ENCODE results near the gene CAMTA1.

CAMTA1 gene

DNA sequence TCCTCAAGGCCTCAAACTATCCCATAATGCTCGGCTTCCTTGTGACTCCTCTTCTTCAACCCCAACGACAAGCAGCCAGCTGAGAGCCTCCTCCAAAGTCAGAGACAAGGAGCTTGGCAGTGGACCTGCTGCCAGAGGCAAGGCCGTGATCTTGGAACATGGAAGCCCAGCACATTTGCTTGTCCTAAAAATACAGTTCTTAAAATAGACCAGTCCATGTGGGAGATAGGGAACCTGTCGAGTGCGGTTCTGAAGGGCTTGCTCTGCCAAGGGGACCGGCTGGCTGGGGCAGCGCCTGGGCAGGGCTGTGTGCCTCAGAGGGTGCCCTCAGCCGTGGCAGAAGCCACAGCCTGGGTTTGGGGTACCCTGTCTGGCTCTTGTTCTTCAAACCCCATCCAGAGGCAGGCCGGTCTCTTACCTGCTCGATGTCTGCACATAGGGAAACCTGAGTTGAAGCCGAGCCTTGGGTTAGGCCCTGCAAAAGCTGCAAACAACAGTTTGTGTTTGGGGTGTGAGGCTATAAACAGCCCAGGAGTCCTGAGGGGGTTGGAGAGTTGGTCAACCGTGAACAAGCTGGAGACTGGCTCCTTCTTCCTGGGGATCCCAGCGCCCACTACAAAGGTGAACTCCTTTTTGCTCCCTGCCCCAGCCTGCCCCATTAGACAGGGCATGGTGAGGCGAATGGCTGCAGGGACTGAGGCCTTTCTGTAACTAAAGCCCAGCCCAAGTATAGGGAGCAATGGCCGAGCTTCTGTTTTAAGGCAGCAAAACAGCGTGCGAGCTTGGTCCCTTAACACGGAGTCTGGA lies 228.8 kb downstream of the CAMTA1 start:
- DNase-seq, result no peak

DNA sequence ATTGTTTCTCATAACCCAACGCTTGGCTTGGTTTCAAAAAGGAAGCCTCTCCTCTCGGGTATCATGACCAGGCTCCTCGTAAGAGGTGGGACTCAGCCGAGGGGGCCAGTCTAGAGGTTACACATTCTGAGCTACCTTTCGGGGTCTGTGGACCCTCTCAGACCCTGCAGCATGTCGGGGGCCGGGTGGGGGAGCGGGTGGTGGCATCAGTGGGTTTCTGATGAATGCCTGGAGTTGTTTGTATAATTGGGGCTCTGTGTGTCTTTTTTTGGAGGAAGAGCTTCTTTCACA lies 229.3 kb downstream of the CAMTA1 start:
- DNase-seq, result no peak

DNA sequence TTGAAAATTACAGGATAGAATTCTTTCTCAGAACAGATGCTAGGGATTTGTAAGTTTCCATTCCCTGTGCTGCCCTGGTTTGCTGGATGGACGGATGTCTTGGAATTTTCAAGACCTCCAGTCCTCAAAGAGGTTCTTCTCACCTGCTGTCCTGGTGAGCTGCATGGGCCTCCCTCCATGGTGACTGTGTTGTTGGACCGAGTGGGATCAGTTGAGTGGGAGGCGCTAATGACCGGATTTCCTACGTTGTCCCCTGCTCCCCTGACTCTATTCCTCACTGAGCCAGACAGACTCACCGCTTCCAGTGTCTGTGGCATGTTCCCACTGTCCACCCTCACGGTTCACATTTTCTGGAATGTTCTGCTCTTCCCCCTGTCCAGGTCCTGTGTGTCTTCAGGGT lies 229.8 kb downstream of the CAMTA1 start:
- no peak for DNase-seq

DNA sequence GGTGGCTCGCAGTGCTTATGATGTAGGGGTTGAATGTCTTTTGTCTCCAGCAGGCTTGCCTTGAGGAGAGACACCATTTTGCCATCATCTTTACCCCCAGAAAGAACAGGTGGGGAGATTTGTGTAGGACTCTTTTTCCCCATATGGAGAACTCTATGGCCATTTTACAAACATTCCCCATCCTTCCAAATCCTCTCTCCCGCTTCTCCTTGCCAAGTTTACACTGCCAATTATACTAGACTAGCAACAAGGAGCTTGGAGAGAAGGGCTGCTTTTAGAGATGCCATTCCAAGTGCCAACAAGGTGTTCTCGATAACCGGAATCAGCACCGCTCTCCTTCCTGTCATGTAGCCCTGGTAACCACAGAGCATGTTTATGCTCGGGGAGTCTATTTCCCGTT lies 233.1 kb downstream of the CAMTA1 start:
- no peak for DNase-seq

DNA sequence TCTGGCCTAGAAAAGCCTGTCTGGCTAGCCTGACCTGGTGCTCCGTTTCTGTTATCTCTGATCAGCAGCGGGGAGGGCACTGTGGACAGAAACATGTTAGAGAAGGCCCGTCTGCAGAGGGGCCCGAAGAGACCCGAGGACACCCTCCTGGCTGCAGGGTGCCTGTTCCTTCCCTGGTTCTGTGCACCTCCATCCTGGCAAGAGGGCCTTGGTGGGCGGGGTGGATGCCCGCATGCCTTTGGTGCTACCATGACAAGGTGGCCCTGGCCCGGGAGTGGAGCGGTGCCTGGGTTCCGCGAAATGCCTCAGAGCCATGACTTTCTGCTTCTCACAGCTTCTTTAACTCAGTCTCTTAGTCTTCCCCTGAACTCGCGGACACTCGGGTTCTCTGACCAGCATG lies 233.6 kb downstream of the CAMTA1 start:
- DNase-seq, result no peak

DNA sequence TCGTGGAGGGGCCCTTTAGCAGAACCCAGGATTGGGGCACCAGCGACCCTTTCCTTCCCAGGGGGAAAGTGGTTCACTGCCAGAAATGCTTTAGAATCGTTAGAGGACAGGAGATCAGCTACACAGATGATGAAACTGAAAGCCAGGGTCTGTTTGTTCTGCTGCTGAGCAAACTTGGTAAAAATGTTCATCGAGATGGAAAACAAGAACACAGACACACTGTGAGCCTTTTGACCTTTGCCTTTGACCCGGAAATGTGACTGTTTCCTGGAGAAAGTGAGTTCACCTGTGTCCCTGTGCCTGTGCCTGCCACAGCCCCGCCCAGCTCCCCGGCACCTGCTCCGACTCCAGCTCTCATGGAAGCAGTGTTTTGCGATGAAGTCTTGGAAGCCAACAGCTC lies 234.3 kb downstream of the CAMTA1 start:
- DNase-seq, result no peak

DNA sequence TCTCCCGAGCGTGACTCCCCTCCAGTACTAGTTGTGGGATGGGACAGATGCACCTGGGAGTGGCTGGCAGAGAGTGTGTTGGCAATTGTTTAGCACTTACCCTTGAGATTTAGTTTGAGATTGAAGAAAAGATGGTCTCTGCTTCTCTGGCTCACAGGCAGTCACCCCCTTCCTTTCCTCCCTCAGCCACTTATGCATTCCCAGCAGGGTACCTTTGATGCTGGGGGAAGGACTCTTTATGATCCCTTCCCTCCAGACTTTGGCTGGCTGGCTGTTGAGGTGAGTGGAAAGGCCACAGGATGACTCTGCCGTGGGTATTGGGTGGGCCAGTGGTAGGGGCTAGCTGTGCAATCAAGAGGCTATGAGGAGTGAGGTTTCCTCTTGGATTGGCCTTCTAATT lies 236.8 kb downstream of the CAMTA1 start:
- DNase-seq, result no peak

DNA sequence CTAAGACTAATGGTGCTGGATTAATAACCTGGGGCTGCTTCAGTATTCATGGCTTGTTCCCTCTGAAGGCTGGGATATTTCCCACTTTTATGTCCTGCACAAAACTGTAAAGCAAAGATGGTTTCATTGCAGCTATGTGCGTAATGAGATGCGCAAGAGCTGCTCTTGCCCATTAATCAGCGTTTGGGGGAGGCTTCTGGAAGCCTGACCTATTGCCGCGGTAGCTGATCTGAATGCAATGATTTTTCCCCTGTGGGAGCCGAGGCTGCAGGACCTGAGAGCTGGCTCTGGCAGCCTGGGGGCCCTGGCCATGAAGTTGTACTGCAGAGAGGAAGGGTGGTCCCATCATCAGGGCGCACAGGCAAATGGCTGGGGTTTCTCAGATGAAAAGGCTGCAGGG lies 239.8 kb downstream of the CAMTA1 start:
- DNase-seq, result no peak

DNA sequence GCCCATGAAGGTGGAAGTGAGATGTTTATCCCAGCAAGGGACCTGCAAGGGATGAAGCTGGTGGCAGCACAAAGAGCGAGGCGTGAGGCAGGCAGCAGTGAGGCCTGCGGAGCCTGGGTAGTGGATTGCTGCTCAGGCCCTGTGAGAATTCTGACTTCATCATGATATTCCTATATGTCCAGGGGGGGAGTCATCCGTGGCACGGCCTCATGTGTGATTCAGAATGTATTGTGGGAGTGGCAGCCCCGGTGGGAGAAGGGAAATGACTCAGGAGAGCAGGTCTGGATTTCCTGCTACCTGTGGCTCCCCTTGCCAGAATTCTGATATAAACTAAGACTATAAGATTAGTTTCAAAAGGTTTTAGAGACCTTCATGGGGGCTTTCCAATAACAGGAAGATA lies 240.9 kb downstream of the CAMTA1 start:
- DNase-seq, result no peak

DNA sequence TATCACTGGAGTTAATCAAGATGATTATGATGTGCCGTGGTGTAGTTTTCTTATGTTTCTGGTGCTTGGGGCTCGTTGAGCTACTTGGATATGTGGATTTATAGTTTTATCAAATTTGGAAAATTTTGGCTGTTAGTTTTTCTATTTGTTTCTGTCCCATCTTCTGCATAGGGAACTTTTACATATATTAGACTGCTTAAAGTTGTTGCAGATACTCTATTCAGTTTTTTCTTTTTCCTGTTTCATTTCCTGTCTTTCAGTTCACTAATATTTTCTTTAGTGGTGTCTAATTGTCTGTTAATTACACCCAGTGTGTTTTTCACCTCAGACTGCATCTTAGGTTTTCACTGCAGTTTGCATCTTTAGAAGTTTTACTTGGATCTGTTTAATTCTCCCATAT lies 247.7 kb downstream of the CAMTA1 start:
- DNase-seq, result no peak

DNA sequence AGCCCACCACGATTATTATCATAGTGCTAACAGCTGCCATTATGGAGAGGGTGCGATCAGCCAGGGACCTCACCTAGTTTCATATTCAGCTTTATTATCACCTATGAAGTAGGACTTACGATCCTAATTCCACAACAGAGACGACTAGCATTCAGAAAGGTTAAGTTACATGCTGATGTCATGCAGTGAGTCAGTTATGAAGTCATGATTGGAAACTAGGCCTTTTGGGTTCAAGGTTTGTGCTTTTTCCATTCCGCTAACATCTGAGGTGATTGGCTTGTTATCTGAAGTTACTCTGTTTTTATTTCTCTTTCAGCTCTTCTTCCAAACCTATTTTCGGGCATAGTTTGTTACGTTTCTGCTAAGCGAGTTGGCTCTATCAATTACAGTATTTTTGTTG lies 251.1 kb downstream of the CAMTA1 start:
- no peak for DNase-seq

DNA sequence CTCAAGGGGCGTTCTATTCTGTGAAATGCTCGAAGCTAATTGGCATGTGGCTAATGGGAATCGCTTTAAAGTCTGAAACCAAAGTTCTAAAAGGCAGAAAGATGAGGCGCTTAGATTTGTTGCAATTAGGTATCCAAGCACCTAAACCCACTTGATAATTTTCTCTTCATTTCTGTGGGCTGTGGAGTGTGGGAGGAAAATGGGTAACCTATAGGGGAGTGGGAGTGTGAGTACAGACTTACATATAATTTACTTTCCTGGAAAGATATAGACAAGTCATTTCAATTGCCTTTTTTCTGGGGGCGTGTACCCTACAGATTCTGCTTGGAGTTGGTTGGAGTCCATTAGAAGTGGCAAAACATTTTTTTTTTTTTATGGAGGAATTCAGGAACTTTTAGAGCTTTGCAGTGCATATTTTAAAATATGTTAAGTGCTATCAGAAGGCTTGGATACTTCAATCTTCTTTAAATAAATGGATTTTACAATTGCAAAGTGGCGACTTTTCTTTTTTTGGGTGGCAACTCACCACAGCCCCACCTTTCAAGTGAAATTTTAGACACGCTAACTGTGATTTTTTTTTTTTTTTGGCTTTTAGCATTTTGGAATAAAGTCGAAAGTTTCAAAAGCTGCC lies 254.5 kb downstream of the CAMTA1 start:
- no peak for DNase-seq

DNA sequence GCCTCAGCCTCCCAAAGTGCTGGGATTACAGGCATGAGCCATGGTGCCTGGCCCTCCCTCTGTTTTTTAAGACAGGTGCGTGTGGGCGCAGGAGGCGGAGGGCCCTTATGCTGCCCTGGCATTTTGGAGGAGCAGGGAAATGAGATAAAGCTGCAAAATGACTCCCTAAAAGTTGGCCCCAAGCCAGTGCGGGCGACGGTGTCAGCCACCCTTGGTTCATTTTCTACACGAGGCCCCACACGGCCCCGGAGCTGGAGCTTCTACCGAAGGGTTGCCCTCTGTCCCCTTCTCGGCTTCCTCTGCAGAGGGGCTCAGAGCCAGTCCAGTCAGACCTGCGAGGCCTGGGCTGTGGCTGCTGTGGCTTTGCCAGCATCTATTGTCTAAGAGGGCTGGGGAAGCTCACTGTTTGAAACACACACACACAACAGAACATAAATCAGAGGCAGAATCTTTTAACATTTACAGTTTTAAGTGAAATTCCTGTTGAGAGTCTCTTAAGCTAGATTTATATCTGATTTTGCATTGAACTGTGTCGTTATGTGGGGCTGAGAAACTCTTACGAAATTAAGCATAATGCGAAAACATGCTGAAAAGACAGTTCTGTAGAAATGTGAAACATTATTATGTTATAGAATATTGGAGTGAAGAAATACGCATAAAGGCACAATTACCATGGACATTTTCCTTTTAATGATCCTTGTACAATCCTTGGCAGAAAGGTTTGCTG lies 255.9 kb downstream of the CAMTA1 start:
- DNase-seq, result no peak

DNA sequence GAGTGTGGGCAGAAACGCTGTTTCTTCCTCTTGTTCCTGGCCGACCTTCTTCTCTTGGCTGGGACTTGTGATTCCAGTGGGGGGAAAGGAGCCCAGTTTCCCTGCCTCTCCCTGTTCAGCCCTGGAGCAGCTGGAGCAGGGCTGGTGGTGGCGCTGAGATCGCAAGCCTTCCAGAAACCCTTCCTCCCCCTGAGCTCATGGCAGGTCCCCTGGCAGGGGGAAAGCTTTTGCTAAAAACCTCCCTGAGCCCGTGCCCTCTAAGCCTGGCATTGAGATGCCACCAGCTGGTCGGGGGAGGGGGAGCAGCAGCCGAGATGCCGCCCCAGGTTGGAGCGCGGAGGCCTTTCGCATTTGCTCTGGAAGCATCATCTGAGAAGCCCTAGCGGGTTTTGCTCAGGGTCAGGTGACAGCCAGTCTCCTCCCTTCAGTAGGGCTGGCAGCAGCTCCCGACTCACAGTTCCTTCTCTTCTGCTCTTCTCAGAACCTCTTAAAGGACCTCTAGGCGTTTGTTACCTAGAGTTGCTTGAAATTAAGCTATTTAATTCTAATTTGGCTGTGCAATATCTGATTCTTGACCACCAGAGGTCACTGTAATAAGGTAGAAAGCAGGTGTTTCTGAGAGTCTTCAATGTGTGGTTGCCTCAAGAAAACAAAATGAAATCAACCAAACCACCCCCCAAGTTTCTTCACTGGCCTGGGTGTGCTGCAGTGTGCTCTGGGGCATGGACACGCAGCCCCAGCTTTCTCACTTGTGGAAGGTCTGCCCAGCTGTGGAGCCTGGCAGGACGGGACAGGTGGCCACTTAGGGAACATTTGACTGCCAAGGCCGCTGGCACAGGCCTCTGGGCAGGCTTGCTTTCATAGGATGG lies 257.3 kb downstream of the CAMTA1 start:
- DNase-seq, result no peak

DNA sequence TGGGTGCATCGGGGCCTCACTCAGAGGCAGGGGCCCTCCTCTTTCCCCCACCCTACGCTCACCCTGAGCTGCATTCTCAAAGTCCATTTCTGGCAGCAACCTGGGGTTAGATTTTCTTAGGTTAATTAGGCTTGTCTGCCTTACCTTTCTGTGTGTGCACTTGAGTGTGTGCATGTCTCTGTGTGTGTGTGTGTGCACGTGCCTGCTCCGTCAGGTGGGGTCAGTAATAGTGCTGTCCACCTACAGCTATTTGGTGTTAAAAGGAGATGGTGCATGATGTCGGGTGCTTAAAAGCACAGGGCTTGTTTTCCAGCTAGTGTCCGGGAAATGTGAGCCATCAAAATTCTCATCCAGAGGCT lies 257.9 kb downstream of the CAMTA1 start:
- DNase-seq, result no peak

DNA sequence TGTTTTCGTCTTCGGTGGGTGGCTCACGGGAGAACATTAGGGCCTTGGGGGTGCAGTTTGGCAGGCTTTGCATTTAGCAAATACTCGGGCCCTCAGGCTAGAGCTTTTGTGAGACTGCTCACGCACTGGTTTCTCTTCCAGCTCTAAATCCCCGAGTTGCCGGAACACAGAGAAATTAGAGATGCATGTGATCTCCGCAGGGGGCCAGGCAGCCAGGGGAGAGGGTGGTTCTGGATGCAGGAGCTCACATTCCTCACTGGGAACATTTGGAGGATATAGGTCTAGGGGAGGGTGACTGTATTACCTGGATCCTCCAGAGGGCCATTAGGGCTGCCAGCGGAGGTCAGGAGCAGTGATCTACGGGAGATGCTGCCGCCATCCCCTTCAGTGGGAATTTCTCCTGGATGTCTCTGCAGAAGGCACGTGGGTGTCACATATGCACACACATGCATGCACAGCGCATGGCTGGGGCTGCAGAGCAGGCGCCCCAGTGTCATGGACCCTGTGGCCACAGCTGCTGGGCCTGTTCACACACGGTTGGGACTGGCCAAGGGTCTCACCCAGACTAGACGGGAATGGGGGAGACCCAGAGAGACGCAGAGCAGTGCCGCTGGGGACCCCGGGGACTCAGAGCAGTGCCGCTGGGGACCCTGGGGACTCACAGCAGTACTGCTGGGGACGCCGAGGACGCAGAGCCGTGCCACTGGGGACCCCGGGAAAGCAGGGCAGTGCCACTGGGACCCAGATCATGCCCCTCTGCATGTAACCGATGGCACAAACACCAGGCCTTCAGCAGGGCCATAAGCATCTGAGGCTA lies 258.7 kb downstream of the CAMTA1 start:
- DNase-seq, result no peak

DNA sequence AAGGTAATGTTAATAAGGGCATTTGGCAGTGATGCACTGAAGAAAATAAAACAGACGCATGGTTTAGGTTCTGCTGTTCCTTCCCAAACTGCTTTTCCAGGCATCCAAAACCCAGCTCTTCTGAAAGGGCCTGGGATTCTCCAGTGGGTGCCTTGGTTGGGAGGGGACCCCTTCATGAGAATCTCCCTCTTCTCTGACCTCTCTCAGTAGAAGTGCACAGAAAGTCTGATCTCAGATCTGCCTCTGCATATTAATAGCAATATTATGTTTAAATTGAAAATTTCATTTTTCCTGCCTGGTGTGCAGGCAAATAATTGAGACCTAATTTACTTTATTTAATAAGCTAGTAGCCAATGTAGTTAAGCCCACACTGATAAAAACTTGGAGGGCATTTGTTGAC lies 260.6 kb downstream of the CAMTA1 start:
- DNase-seq, result no peak

DNA sequence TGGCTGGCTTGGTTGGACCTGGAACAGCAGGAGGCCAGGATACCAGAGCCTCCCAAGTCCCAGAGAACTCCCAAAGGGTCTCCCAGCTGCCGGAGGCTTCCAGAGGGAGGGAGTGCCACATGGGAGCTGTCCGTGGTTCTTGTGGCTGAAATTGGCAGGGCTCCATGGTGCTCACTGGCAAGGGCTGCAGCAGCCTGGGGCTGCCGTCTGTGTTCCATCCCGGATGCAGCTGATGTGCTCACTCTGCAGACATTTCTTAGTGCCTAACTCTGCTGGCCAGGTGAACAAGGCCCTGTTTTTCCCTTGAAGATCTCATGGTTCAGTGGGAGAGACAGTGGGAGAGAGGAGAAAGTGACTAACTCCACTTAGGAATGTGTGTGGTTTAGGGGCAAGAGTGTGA lies 261.1 kb downstream of the CAMTA1 start:
- no peak for DNase-seq

DNA sequence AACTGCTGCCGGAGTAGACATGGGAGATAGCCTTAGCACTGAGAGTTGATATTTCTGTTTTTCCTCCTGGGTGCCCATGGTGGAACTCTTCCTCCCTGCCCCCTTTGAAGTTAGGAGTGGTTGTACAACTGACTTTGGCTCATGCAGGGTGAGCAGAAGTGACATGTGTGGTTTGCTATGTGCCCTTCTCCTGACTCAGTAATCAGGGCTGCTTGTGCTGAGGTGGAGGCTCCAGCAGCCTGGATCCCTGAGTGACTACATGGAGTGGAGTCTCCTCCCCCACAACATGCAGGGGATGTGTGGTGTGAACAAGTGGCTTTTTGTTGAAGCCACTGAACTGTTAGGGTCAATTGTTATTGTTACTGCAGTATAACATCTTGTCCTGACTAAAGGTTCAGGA lies 261.6 kb downstream of the CAMTA1 start:
- no peak for DNase-seq

DNA sequence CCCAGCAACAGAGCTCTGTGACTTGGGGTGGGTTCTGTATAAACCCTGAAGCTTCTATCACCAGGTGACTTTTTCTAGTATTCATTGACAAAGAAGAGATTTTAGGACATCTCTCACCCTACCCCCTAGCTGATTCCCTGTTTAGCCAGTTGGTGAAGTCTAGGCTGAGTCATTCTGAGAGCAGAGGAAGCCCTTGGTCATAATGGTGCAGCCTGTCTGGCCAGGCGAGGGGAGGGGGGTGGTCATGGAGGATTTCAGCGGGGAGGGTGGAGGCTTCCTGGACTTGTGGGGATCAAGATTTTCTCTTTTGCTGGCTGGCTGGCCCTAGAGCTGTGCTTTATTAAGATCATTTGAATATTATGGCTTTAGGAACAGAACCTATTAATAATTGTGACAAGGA lies 262.6 kb downstream of the CAMTA1 start:
- DNase-seq, result no peak

DNA sequence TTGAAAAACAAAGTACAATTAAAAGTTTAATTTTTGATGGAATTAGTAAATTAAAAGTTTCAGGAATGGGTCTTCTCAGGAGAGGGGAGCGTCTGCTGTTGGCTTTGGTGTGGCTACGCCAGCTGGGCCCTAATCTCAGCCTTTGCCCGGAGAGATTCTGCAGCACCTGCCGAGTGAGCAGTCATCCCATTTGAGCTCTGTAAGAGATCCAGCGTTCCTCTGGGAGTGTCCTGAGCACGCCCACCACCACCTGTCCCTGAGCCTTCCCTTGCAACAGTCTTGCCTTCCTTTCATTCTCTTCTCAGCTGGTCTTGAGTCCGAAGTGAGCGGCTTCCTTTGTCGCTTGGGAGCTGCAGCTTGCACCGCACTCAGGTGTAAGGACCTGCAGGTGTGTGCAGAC lies 263.1 kb downstream of the CAMTA1 start:
- DNase-seq, result no peak

DNA sequence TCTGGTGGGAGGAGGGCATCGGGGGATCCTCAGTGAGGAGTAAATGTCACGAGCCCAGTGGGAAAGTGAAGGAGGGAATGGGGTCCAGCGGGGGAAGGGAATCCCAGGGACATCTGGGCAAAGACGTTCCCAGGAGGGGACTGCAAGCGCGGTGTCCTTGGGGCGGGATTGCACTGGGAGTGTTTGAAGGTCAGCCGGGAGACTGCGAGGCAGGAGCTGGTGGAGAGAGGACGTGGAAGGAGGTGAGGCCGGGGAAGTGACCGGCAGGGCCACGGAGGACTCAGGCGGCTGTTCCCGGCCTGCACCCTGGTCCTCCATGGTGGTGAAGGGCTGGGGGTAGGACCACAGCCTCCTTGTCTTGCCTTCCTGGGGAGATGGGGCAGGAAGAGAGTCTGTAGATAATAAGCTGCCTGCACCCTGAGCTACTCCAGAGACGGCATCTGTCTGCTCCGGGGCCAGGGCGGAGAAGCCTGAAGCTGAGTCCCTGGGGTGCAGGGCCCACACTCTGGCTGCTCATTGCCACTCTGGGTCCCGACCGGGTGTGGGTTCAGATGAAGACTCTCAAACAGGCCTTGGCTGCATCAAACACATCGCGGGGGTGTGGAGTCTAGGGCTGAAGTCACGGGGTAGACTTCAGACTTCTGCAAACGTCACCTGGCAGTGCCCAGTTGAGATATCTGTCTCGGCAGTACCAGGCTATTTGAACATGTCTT lies 264.8 kb downstream of the CAMTA1 start:
- no peak for DNase-seq

Measured in GF-D8 (cell line).